HG03066 (cell line): ENCODE data around the gene IL22RA2.

Source experiments
- ATAC-seq: cut with Tn5 transposase; IDR thresholded peaks from one replicate; pipeline ENCODE4 v1.9.1; 2021; ENCODE audit warnings: low read depth; ENCODE audit not compliant: unreplicated experiment

IL22RA2 gene

DNA sequence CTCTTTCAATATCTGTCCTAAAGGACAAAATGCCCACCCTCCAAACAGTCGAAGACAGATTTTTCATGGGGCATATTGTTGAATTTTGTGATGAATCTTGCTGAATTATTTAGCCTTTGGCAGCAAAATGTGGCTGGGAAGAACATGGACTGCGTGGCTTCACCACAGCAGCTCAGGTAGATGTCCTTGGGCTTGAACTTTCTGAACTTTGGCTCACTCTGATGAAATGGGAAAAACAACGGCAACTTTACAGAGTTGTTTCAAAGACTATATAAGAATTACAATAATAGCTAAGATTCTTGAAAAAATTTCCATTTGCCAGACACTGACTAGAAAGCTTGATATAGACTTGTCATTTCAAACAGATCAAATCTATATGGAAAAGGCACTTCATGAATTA is 75.9 kb downstream of the IL22RA2 start:
- ATAC-seq: no peak

DNA sequence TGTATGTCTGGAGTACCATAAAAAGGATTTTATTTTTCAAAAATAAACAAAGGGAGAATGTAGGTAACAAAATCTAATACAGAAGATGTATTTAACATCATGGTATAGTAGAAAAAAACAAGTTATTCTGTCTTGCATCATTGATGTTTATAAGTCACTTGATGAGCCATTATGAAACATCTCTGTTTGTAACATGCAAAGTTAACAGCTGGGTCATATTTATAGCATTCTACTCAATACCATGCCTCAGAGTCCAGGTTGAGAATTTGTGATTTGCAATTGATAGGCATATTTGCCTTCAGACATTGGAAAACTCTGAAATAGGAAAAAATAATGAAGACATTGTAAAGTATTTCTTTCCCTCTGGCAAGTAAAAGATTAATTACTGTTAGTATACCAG is 76.4 kb downstream of the IL22RA2 start:
- ATAC-seq: no peak

DNA sequence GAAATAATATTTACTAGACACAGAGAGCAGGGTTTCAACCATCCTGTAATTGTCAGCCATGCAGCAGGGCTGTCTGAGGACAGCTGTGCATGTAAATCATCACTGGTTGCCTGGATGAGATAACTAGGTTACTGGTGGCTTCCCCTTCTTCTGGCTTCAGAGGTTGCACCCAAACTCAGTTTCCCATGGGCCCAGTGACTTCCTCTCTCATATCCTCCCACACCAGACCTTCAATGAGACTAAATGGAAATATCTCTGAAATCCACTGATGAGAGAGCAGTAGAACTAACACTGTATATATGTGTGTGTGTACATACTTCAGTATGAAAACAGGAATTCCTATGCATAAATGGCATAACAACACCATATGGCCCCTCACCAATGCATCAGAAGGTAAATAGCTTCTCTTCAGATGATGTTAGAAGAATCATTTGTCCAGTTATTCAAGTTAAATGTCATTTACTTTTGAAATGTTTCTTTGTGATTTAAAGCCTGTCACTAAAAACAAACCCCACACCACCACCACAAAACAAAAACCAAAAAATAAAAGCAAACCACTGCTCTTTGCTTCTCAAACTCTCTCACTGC is 77.7 kb downstream of the IL22RA2 start:
- ATAC-seq: peak; percentile 72

DNA sequence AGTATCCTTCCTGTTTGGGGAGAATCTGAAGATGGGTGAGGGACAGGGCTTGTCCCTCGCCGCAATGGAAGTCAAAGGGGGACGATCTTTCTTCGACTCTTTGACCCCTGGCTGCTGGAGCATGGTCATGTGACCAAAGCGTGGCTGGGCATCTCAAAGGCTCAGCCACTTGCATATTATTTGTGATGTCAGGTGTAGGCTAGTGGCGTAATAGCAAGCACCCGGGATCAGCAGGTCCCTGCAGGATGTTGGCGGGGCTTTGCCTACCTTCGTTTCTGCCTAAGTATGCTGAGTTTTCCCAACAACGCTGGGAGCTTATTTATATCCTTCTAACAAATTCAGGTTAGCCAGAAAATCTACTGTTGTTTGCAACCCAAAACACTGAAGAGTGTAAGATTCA is 78.4 kb downstream of the IL22RA2 start:
- no peak for ATAC-seq

DNA sequence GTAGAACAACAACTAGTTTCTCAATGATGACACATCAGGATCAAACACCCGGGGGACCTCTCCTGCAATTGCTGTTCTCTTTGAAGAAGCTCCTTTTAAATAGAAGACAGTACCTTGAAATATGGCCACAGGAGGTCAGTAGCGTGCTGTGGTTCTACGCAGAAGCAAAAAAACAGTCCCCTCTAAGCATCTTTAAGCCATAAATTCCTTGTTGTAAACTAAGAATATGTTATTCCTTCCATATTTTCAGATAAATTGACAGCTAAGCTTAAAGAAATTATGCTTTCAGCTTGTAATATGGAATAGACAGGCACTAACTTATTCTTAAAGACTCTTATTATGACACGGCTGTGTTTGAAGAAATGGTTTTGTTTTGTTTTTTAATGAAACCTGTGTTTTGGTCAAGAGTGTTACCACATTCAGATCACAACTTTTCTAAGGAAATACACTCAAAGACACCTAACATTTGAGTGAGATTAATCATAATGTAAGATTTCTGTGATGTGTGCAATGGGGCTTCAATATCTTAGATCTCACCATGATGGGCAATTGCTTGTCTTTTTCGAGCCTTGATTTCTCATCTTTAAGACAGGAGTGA is 78.9 kb downstream of the IL22RA2 start:
- peak; percentile 40 for ATAC-seq
